ENCODE results near the gene DMXL1. TPM values are rescaled to one million over a fixed set of nuclear protein-coding genes. Genes with fewer than 3 reads are reported as not detected.

DMXL1 gene
- total RNA-seq, 4 donors from 2014 or later = 78.8 to 181 (median 90.3) TPM

DNA sequence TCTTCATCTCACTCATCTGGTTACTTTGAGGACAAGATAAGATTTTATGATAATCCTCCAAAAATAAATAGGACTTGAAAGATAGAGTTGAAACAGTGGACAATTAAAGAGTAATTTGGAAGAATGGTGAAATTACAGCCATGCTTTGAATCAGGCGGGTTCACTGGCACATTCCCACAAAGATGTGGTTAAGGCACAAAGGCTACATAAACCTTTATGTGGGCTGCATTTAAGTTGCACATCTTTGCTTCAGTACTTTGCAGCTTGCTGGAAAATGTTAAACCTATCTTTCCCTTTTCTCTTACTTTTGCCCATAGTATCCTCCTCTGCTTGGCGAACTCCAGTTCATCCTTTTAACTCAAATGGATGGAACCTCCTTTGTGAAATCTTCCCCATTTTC is 192.8 kb downstream of the DMXL1 start:
- TF ChIP-seq CTCF (IDR thresholded peaks at IDR 0.05) = no peak
- TF ChIP-seq POLR2A (IDR thresholded peaks at IDR 0.05) = no peak
- DNase-seq = no peak
- Histone ChIP-seq H3K27me3 (no peaks in the 10 kb centered on the region), H3K4me1 (no peaks in the 10 kb centered on the region), H3K4me3 (no peak overlapping the region), H3K27ac (no peak overlapping the region), H3K9me3 (no peaks in the 10 kb centered on the region), H3K36me3 (no peaks in the 10 kb centered on the region)

- Histone ChIP-seq H3K27me3 (no peaks in the 10 kb centered on the region), H3K9me3 (no peaks in the 10 kb centered on the region), H3K27ac (no peak overlapping the region), H3K36me3 (no peaks in the 10 kb centered on the region), H3K4me1 (no peaks in the 10 kb centered on the region), H3K4me3 (no peak overlapping the region)
- DNase-seq = no peak
- TF ChIP-seq CTCF (IDR thresholded peaks at IDR 0.05) (no peak), POLR2A (IDR thresholded peaks at IDR 0.05) (no peak)
These were observed 193.3 kb downstream of the DMXL1 start for GRCh38 chr5:119264186-119264585.

GRCh38 chr5:119267958-119268386 is 197.1 kb downstream of the DMXL1 start:
- no peaks in the 10 kb centered on the region for H3K9me3 ChIP-seq
- TF ChIP-seq POLR2A (IDR thresholded peaks at IDR 0.05) = no peak
- peak in 3 of 6 experiments; percentile 11 to 71 (median 38) for TF ChIP-seq CTCF (IDR thresholded peaks at IDR 0.05)
- H3K27ac ChIP-seq = peak overlapping the region; percentile 88 to 97 (median 94)
- no peaks in the 10 kb centered on the region for H3K36me3 ChIP-seq
- H3K4me3 ChIP-seq = peak overlapping the region; percentile 69 to 84 (median 79)
- H3K27me3 ChIP-seq = no peaks in the 10 kb centered on the region
- peak; percentile 86 to 96 (median 88) for DNase-seq
- H3K4me1 ChIP-seq = peaks cover 0 to 10% (median 0%) of the 10 kb centered on the region in 4 donors

DNA sequence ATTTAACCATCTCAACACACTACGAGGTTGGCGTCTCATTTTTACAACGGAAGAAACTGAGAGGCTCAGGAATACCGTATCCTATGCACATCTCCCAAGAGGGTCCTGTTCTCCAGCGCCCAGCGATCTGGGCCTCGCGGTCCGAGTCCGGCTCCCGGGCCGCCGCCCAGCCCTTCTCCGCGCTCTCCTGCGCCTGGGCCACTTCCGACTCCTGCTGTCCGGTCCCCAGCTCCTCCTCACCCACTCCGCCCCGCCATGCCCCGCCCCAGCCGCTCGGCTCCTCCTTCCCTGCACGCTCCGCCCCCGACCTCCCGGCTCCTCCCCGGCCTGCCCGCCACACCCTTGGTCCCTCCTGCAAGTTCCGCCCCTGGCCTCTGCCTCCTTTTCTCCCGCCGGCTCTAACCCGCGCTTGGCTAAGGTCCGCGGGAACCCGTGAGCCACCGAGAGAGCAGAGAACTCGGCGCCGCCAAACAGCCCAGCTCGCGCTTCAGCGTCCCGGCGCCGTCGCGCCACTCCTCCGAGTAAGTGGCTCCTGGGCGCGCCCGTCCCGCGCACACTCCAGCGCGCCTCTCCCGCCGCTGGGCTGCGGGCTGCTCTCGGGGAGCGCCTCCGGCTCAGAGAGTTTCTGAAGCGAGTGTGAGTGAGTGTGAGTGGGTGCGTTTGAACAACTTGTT is 197.6 kb downstream of the DMXL1 start:
- Histone ChIP-seq H3K4me3 (peak overlapping the region; percentile 69 to 84 (median 79)), H3K4me1 (peaks cover 0 to 16% (median 0%) of the 10 kb centered on the region in 4 donors), H3K27ac (peak overlapping the region; percentile 88 to 97 (median 94)), H3K9me3 (no peaks in the 10 kb centered on the region), H3K27me3 (no peaks in the 10 kb centered on the region), H3K36me3 (no peaks in the 10 kb centered on the region)
- TF ChIP-seq POLR2A (IDR thresholded peaks at IDR 0.05) = peak; percentile 88 to 93
- peak in 2 of 6 experiments; percentile 13 to 17 for TF ChIP-seq CTCF (IDR thresholded peaks at IDR 0.05)
- DNase-seq = peak; percentile 98 to 100 (median 99)

DNA sequence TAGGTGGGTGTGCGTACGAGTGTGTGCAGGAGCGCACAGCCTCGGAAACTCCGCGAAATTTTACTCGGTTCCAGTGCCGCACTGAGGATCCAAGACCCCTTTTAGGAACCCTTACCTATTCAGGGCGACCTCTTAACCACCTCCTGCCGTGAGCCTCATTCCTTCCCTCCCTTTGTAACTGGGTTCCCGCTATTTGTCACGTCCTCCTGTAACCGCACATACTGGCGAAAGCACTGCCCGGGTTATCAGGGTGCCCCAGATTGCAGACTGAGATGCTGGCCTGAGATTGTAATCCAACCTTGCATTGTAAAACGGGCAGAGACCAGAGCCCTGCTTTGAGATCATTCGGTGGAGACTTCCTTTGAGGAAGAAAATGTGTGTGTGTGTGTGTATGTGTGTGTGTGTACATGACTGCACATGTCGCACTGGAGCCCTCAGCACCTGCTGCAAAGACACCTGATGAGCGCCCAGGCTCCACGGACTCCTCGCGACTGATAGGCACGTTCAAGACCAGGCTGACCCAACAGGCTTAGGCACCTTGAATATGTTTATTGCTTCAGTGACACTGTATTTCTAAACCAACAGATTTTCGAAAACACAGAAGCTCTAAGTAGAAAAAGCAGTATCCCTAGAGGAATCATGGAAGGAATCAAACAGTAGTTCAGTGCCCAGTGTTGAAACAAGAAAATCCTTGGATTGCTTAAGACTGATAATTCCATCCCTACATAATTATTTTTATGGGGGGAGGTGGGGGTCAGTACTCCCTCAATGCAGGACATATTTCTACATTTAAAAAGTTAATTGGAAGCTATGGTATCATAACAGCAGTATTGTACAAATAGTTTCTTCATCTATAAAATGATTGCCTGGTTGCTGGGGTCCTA is 198.4 kb downstream of the DMXL1 start:
- DNase-seq = peak; percentile 62 to 80 (median 71)
- H3K9me3 ChIP-seq = no peaks in the 10 kb centered on the region
- TF ChIP-seq POLR2A (IDR thresholded peaks at IDR 0.05) (no peak), CTCF (IDR thresholded peaks at IDR 0.05) (no peak)
- no peaks in the 10 kb centered on the region for H3K36me3 ChIP-seq
- no peaks in the 10 kb centered on the region for H3K27me3 ChIP-seq
- peaks cover 0 to 19% (median 3%) of the 10 kb centered on the region in 4 donors for H3K4me1 ChIP-seq
- peak overlapping the region; percentile 88 to 97 (median 94) for H3K27ac ChIP-seq
- H3K4me3 ChIP-seq = peak overlapping the region; percentile 69 to 84 (median 79)

Measured in Peyer's patch (tissue), 4 donors.